Cardiac muscle cell (in vitro differentiated cells and primary cell): ENCODE data around the gene PCDHGA4. TPM values are rescaled to one million over a fixed set of nuclear protein-coding genes. Genes with fewer than 3 reads are reported as not detected.
"Not testable (repeated sequence)": the region's sequence is repeated elsewhere in the genome, so short reads cannot be mapped to it uniquely, and the experiment has no call there.

ENCODE experiments used
- DNase-seq, 2 donors: peaks; one replicate each; pipeline versions ENCODE4 v3.0.0 to v3.0.0-alpha.2; 2010 to 2017; ENCODE audit warnings: low read depth in 1 of 2, low spot score in 1 of 2
- H3K27ac ChIP-seq: fragments of 200-600 bp; sonication (generic); 2 replicates; pipeline ENCODE4 v1.5.1; 2016
- H3K27me3 ChIP-seq: fragments of 200-600 bp; sonication (generic); 2 replicates; pipeline ENCODE4 v1.6.0; 2016; ENCODE audit warnings: control low read depth
- H3K36me3 ChIP-seq: fragments of 200-600 bp; sonication (generic); 2 replicates; pipeline ENCODE4 v1.5.1; 2016; ENCODE audit warnings: control low read depth
- H3K4me1 ChIP-seq: fragments of 200-600 bp; sonication (generic); 2 replicates; pipeline ENCODE4 v1.8.1; 2017; ENCODE audit warnings: low read depth, mild to moderate bottlenecking, mixed run types
- H3K4me3 ChIP-seq: fragments of 200-600 bp; sonication (generic); 2 replicates; pipeline ENCODE4 v1.5.1; 2016; ENCODE audit warnings: mild to moderate bottlenecking
- H3K9me3 ChIP-seq: fragments of 200-600 bp; sonication (generic); 2 replicates; pipeline ENCODE4 v1.5.1; 2017; ENCODE audit warnings: low read depth, mild to moderate bottlenecking, control low read depth
- polyA plus RNA-seq: library from polyadenylated mRNA; unstranded; fragments of >200 nt; fragmentation: Nextera tagmentation; extraction: Ambion mirVana; gene quantifications from 2 replicates; pipeline ENCODE4 v1.2.1, GENCODE V29; 2016
- total RNA-seq: library from RNA; depleted of rRNA; stranded (reverse); fragments of >200 nt; gene quantifications from 2 replicates; pipeline ENCODE4 v1.2.3, GENCODE V29; 2016
- TF ChIP-seq, protein P1 (sequence below): IDR thresholded peaks from 2 replicates; pipeline ENCODE4 v1.5.1; 2012; ENCODE audit warnings: low read depth, mild to moderate bottlenecking, low read length

The PCDHGA4 gene
- total and polyA plus RNA-seq, 2 experiments from 2014 or later = 0.20 to 1.5 TPM

GRCh38 chr5:141320225-141321169, 34.3 kb upstream of the PCDHGA4 start, which contains the start of gene TAF7:
Gene TAF7, minus strand, starts transcription at chr5:141320784. Its CDS starts 740 bp downstream, at chr5:141320044.
- peak within 1 kb of the TSS; percentile 99 for H3K27ac ChIP-seq
- peak within 1 kb of the TSS; percentile 74 for H3K4me3 ChIP-seq
- peaks cover 7% of the 10 kb centered on the region for H3K9me3 ChIP-seq
- DNase-seq = peak; percentile 96
- peaks cover 21% of the 10 kb centered on the region for H3K36me3 ChIP-seq
- TF ChIP-seq, protein P1, sequence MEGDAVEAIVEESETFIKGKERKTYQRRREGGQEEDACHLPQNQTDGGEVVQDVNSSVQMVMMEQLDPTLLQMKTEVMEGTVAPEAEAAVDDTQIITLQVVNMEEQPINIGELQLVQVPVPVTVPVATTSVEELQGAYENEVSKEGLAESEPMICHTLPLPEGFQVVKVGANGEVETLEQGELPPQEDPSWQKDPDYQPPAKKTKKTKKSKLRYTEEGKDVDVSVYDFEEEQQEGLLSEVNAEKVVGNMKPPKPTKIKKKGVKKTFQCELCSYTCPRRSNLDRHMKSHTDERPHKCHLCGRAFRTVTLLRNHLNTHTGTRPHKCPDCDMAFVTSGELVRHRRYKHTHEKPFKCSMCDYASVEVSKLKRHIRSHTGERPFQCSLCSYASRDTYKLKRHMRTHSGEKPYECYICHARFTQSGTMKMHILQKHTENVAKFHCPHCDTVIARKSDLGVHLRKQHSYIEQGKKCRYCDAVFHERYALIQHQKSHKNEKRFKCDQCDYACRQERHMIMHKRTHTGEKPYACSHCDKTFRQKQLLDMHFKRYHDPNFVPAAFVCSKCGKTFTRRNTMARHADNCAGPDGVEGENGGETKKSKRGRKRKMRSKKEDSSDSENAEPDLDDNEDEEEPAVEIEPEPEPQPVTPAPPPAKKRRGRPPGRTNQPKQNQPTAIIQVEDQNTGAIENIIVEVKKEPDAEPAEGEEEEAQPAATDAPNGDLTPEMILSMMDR = peak; percentile 90
- no peaks in the 10 kb centered on the region for H3K4me1 ChIP-seq
- no peaks in the 10 kb centered on the region for H3K27me3 ChIP-seq

DNA sequence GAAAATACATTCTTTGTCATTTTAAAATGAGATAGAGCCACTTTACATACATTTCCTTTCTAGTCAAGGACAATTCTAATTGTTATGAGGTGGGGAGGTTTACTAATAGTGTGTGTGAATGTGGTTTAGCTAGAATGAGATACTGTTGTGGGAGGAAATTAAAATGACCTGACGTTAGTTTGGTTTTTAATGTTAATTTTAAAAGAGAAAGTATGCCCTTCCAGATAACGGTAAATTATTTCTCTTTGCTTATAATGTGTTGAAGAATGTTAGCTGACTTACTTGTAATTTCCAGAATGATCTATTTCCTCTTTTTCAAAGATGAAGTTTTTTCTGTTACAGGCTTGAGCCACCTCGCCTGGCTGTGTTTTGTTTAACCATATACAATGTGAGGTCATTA, 32.6 kb upstream of the PCDHGA4 start:
- TF ChIP-seq, protein P1 = no peak
- Histone ChIP-seq H3K4me3 (no peak overlapping the region), H3K27me3 (no peaks in the 10 kb centered on the region), H3K4me1 (no peaks in the 10 kb centered on the region), H3K9me3 (peaks cover 3% of the 10 kb centered on the region), H3K27ac (no peak overlapping the region), H3K36me3 (peaks cover 18% of the 10 kb centered on the region)
- no peak for DNase-seq

DNA sequence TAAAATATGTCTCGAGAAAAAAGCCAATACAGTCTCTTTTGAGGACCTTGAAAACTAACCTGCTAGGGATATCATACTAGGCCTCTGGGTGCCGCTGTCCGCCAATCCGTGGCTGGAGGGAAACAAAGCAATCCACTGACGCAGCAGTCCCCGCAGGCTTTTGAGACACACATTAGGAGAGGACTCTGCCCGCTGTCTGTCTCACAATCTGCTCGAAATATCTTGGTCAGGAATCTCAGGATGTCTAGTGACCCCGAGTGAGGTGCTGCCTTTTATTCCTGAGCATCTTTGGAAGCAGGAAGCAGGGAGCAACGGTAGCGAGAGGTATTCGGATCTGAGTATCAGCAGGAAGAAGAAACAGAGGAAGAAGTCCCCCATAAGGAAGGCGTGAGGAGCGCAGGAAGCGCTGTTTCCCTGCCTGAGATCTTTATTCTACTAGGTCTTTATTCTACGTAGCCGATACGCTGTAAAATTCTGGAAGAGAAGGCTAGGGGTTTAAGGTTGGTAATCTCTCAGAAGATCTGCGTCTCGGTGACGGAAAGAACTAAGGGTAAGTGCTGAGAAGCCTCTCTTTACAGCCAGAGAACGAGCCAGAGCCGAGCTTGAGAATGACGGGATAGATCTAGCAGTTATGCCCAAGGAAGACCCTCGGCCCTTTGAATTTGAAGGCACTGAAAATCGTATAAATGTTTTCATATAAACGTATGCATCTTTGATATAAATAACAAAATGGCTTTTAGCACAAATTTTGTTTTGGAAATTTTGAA, 28.6 kb upstream of the PCDHGA4 start:
- H3K36me3 ChIP-seq = no peaks in the 10 kb centered on the region
- TF ChIP-seq, protein P1 = peak; percentile 54
- no peaks in the 10 kb centered on the region for H3K9me3 ChIP-seq
- no peak overlapping the region for H3K27ac ChIP-seq
- no peak overlapping the region for H3K4me3 ChIP-seq
- no peaks in the 10 kb centered on the region for H3K27me3 ChIP-seq
- no peaks in the 10 kb centered on the region for H3K4me1 ChIP-seq
- DNase-seq = peak; percentile 59 to 65

GRCh38 chr5:141328231-141328630, 26.6 kb upstream of the PCDHGA4 start:
- H3K9me3 ChIP-seq = no peaks in the 10 kb centered on the region
- TF ChIP-seq, protein P1 = no peak
- no peaks in the 10 kb centered on the region for H3K4me1 ChIP-seq
- no peak overlapping the region for H3K27ac ChIP-seq
- no peak for DNase-seq
- H3K4me3 ChIP-seq = no peak overlapping the region
- no peaks in the 10 kb centered on the region for H3K27me3 ChIP-seq
- H3K36me3 ChIP-seq = no peaks in the 10 kb centered on the region

GRCh38 chr5:141330299-141331080, 24.3 kb upstream of the PCDHGA4 start, which contains the start of gene PCDHGA1:
Gene PCDHGA1, plus strand, starts transcription at chr5:141330514.
- no peak within 1 kb of the TSS for H3K4me3 ChIP-seq
- TF ChIP-seq, protein P1 = peak; percentile 66
- H3K36me3 ChIP-seq = no peaks in the 10 kb centered on the region
- peak in 1 of 2 donors; percentile 67 for DNase-seq
- H3K27me3 ChIP-seq = no peaks in the 10 kb centered on the region
- no peaks in the 10 kb centered on the region for H3K4me1 ChIP-seq
- H3K27ac ChIP-seq = no peak within 1 kb of the TSS
- no peaks in the 10 kb centered on the region for H3K9me3 ChIP-seq

- DNase-seq, H3K9me3 ChIP-seq, H3K4me3 ChIP-seq, H3K27ac ChIP-seq, H3K27me3 ChIP-seq, H3K36me3 ChIP-seq, H3K4me1 ChIP-seq: not testable (repeated sequence)
These were observed 22.2 kb upstream of the PCDHGA4 start for GRCh38 chr5:141332571-141332970.
